GM23338 (cell line): ENCODE results near the gene NT5C3B.

Experiments
- EZH2 ChIP-seq: fragments of 200-600 bp; sonication (generic); IDR thresholded peaks from one replicate; pipeline ENCODE4 v1.8.0; 2017; ENCODE audit warnings: antibody characterized with exemption, mild to moderate bottlenecking, low read depth; ENCODE audit not compliant: unreplicated experiment
- POLR2AphosphoS5 ChIP-seq: IDR thresholded peaks from 2 replicates; pipeline ENCODE4 v1.6.1; 2016; ENCODE audit warnings: antibody characterized with exemption, low read depth
- ZNF331 ChIP-seq: fragments of 250-450 bp; sonication (Bioruptor Pico); IDR thresholded peaks from 2 replicates; pipeline ENCODE4 v1.5.0; 2020; ENCODE audit warnings: low read depth, mild to moderate bottlenecking, moderate library complexity
- TF ChIP-seq, protein P1 (sequence below), 2 experiments: fragments of 200-600 bp in 1 of 2; sonication (generic) in 1 of 2; conservative IDR thresholded peaks; 2 replicates each; pipeline versions ENCODE4 v1.5.1 to v1.6.1; 2016 to 2017; ENCODE audit warnings: antibody characterized with exemption in 2 of 2, low read depth in 2 of 2, mild to moderate bottlenecking in 2 of 2, moderate library complexity in 1 of 2
- TF ChIP-seq, protein P2 (sequence below): fragments of 250-450 bp; sonication (Bioruptor Pico); IDR thresholded peaks from 2 replicates; pipeline ENCODE4 v1.5.0; 2020; ENCODE audit warnings: mild to moderate bottlenecking, moderate library complexity

DNA sequence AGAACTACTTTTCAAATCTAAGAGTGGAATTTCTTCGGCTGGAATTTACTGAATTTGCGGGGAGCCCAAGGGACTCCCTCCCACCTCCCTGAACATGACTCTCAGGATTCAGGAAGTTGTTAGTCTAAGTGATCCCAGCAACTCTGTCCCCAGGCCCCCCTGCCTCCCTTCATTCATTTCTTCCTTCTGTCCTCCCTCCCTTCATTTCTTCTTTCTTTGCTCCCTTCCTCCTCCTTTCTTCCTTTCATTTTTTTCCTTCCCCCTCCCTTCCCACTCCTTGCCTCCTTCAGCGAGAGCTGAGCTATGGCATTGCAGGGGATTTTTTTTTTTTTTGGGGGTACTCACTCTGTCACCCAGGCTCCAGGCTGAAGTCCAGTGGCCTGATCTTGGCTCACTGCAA is 38.7 kb downstream of the NT5C3B start:
- no peak for TF ChIP-seq ZNF331 (CRISPR knock-in tag)
- TF ChIP-seq POLR2AphosphoS5: no peak
- TF ChIP-seq, protein P1, sequence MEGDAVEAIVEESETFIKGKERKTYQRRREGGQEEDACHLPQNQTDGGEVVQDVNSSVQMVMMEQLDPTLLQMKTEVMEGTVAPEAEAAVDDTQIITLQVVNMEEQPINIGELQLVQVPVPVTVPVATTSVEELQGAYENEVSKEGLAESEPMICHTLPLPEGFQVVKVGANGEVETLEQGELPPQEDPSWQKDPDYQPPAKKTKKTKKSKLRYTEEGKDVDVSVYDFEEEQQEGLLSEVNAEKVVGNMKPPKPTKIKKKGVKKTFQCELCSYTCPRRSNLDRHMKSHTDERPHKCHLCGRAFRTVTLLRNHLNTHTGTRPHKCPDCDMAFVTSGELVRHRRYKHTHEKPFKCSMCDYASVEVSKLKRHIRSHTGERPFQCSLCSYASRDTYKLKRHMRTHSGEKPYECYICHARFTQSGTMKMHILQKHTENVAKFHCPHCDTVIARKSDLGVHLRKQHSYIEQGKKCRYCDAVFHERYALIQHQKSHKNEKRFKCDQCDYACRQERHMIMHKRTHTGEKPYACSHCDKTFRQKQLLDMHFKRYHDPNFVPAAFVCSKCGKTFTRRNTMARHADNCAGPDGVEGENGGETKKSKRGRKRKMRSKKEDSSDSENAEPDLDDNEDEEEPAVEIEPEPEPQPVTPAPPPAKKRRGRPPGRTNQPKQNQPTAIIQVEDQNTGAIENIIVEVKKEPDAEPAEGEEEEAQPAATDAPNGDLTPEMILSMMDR (conservative IDR thresholded peaks at IDR 0.05; ENCODE audit: low read depth in 2 of 2): no peak
- TF ChIP-seq, protein P2, sequence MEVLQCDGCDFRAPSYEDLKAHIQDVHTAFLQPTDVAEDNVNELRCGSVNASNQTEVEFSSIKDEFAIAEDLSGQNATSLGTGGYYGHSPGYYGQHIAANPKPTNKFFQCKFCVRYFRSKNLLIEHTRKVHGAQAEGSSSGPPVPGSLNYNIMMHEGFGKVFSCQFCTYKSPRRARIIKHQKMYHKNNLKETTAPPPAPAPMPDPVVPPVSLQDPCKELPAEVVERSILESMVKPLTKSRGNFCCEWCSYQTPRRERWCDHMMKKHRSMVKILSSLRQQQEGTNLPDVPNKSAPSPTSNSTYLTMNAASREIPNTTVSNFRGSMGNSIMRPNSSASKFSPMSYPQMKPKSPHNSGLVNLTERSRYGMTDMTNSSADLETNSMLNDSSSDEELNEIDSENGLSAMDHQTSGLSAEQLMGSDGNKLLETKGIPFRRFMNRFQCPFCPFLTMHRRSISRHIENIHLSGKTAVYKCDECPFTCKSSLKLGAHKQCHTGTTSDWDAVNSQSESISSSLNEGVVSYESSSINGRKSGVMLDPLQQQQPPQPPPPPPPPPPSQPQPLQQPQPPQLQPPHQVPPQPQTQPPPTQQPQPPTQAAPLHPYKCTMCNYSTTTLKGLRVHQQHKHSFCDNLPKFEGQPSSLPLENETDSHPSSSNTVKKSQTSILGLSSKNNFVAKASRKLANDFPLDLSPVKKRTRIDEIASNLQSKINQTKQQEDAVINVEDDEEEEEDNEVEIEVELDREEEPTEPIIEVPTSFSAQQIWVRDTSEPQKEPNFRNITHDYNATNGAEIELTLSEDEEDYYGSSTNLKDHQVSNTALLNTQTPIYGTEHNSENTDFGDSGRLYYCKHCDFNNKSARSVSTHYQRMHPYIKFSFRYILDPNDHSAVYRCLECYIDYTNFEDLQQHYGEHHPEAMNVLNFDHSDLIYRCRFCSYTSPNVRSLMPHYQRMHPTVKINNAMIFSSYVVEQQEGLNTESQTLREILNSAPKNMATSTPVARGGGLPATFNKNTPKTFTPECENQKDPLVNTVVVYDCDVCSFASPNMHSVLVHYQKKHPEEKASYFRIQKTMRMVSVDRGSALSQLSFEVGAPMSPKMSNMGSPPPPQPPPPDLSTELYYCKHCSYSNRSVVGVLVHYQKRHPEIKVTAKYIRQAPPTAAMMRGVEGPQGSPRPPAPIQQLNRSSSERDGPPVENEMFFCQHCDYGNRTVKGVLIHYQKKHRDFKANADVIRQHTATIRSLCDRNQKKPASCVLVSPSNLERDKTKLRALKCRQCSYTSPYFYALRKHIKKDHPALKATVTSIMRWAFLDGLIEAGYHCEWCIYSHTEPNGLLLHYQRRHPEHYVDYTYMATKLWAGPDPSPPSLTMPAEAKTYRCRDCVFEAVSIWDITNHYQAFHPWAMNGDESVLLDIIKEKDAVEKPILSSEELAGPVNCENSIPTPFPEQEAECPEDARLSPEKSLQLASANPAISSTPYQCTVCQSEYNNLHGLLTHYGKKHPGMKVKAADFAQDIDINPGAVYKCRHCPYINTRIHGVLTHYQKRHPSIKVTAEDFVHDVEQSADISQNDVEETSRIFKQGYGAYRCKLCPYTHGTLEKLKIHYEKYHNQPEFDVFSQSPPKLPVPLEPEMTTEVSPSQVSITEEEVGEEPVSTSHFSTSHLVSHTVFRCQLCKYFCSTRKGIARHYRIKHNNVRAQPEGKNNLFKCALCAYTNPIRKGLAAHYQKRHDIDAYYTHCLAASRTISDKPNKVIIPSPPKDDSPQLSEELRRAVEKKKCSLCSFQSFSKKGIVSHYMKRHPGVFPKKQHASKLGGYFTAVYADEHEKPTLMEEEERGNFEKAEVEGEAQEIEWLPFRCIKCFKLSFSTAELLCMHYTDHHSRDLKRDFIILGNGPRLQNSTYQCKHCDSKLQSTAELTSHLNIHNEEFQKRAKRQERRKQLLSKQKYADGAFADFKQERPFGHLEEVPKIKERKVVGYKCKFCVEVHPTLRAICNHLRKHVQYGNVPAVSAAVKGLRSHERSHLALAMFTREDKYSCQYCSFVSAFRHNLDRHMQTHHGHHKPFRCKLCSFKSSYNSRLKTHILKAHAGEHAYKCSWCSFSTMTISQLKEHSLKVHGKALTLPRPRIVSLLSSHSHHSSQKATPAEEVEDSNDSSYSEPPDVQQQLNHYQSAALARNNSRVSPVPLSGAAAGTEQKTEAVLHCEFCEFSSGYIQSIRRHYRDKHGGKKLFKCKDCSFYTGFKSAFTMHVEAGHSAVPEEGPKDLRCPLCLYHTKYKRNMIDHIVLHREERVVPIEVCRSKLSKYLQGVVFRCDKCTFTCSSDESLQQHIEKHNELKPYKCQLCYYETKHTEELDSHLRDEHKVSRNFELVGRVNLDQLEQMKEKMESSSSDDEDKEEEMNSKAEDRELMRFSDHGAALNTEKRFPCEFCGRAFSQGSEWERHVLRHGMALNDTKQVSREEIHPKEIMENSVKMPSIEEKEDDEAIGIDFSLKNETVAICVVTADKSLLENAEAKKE: no peak
- TF ChIP-seq EZH2: no peak
